H1 (cell line): ENCODE data around the gene VWCE. TPM values are rescaled to one million over a fixed set of nuclear protein-coding genes. Genes with fewer than 3 reads are reported as not detected.

ENCODE experiments used
- SP4 ChIP-seq: IDR thresholded peaks from 2 replicates; pipeline ENCODE4 v1.6.1; 2012; ENCODE audit warnings: low read length, inconsistent platforms
- SRF ChIP-seq: IDR thresholded peaks from 2 replicates; pipeline ENCODE4 v1.6.1; 2011; ENCODE audit warnings: mild to moderate bottlenecking, low read depth, low read length, moderate library complexity
- TEAD4 ChIP-seq: IDR thresholded peaks from 2 replicates; pipeline ENCODE4 v1.6.1; 2012; ENCODE audit warnings: low read depth, low read length, inconsistent platforms, mixed read lengths
- polyA plus RNA-seq, 7 experiments: library from polyadenylated mRNA; depleted of rRNA in 3 of 7; stranded (reverse) in 5 of 7; unstranded in 2 of 7; fragments of >200 nt in 5 of 7; fragments of 200-250 nt in 2 of 7; gene quantifications; 1 replicate in 5 of 7; 2 replicates in 1 of 7; 4 replicates in 1 of 7; pipeline versions ENCODE4 v1.2.1 to v1.2.3, GENCODE V29; 2011 to 2013; ENCODE audit warnings: missing spikeins in 2 of 7, mixed read lengths in 2 of 7
- total RNA-seq: library from RNA; stranded (reverse); fragmentation: NEBNext Ultra II Directional; extraction: Animal tissue kit (Norgen Biotek cat#: 25700); gene quantifications from 2 replicates; pipeline ENCODE4 v1.2.1, GENCODE V29; 2021

VWCE gene
- total and polyA plus RNA-seq, 2 of the 8 experiments (the other 6 are each of a cell fraction or from before 2014, with no cell fraction given), result 9.5 to 12.3 TPM

GRCh38 chr11:61329871-61330270 lies 34.8 kb upstream of the VWCE start (continued):
- no peak for TF ChIP-seq SP4
- TF ChIP-seq SRF, result no peak
- no peak for TF ChIP-seq TEAD4
